Measurements from ENCODE around the gene POU2AF1.

The POU2AF1 gene

DNA sequence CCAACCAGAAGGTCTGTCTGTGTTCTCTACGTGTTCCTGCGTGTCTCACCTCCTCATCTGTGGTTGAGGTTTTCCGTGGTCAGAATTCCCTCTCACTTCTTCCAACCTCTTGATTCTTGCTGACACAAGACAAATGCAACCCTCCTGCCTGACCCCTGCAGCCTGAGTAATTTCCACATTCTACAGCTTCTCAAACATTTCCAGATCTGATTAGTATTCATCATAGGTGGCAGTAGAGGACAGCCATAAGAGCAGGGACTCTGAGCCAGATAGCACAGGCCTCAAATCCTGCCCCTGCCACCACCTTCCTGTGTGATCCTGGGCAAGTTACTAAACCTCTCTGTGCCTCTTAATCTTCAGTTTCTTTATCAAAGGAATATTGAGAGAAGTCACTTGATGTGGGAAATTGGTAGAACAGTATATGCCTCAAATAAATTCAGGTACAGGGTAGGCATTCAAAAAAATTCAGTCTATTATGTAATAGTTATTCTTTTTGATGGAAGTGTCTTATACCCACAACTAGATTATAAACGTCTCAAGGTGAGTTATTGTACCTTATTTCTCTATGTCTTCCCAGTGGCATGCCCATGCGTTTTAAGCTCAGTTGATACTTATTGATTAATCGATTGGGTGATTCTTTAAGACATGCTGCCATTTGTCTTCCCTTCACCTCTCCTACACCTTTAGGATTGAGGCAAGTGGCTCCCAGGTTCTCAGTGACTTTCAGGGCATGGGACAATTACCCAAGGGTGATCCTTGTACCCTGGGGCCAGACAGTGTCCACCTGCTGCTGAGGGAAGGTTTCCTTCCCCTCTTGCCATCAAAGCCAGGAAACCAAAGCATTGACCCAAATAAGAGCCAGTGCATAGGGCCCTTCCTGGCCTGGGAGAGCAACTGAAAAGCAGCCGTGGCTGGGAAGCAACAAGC is 19.6 kb downstream of the POU2AF1 start:
- no peak for DNase-seq

- DNase-seq = no peak
Measured at GRCh38 chr11:111358038-111359001, 20.8 kb downstream of the POU2AF1 start.

GRCh38 chr11:111357150-111358037 is 21.7 kb downstream of the POU2AF1 start:
- no peak for DNase-seq

- DNase-seq = no peak
Measured at GRCh38 chr11:111356660-111357048, 22.4 kb downstream of the POU2AF1 start.

GRCh38 chr11:111355956-111356659 is 23.0 kb downstream of the POU2AF1 start:
- no peak for DNase-seq

GRCh38 chr11:111355101-111355500 is 24.0 kb downstream of the POU2AF1 start:
- no peak for DNase-seq

- no peak for DNase-seq
Measured at GRCh38 chr11:111354601-111354891, 24.5 kb downstream of the POU2AF1 start.

DNA sequence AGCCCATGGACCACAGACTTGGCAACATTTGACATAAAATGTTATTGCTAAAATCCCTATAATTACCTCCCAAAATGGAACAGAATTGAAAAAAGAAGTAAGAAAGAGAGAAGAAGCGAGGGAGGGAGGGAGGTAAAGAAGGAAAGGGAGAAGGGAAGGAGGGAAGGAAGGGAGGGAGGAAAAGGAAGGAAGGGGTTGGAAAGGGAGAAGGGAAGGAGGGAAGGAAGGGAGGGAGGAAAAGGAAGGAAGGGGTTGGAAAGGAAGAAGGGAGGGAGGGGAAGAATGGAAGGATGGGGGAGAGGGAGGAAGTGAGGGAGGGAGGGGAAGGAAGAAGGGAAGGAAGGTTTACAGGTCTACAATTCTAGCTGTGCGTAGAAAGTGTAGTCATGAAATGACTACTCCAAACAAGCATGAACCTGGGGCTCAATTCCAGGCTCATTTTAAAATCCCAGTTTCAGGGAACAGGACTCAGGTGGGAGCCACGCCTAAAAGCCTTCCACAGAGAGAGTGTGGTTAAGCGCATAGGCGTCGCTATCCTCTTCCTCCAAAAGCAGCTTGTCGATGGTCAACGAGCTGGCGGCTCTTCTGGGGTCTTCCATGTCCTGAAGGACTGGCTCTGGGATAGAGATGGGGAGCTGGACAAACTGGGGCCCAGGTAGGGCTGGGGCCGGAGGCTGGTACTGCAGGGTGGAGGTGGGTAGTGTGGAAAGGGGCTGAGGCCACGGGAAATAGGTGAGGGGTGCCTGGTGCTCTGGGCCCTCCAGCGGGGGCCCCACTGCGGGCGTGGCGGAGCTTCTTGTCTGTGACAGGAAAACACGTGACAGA is 25.1 kb downstream of the POU2AF1 start:
- no peak for DNase-seq

DNA sequence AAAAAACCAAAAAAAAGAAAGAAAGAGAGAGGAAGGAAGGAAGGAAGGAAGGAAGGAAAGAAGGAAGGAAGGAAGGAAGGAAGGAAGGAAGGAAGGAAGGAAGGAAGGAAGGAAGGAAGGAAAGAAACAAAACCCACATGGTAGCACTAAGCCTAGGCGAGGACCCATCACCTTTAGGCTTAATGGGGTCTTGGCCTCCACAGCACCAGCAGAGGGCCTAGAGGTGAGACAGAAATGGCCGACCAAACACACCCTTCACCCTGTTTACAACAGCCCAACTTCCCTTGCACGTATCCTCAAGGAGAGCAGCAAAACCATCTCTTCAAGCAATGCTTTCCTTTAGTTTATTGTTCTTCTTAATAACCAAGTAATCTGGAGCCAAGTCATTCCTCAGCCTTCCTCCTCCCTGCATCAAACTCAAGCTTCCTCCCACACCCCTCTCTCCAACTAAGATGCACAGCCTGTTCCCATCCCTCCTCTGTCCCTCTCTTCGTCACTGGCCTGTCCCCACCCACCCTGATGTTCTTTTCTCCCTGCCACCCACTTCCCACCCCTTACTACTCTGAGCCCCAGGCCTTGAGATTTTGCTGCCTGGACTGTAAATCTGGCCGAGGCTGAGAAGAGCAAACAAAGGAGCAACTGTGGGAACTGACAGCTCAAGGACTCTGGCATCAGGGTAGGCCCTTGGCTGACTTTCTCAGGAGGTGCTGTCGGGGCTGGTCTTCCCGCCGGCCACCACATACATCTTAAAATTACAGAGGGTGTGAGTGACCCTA is 26.0 kb downstream of the POU2AF1 start:
- DNase-seq = no peak

DNA sequence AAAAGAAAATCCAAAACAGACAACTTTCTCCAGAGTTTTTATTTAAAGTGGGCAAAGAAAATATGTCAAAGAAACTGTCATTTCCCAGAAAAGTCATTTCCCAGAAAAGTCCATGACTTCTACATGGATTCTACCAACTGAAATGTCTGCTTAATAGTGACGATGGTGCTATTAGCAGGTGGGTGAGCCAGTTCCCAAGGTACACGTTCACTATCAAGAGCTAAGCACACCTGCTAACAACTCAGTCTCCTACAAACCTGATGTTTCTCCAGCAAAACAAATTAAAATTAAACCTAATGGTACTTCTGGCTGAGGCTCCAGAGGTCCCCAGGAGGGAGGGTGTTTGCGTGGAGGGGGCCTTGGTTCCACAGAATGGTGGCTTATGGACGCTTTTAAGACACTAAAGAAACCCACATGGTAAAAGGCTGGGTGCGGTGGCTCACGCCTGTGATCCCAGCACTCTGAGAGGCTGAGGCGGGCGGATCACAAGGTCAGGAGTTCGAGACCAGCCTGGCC is 26.8 kb downstream of the POU2AF1 start:
- no peak for DNase-seq

- no peak for DNase-seq
Measured at GRCh38 chr11:111351374-111352055, 27.6 kb downstream of the POU2AF1 start.

DNA sequence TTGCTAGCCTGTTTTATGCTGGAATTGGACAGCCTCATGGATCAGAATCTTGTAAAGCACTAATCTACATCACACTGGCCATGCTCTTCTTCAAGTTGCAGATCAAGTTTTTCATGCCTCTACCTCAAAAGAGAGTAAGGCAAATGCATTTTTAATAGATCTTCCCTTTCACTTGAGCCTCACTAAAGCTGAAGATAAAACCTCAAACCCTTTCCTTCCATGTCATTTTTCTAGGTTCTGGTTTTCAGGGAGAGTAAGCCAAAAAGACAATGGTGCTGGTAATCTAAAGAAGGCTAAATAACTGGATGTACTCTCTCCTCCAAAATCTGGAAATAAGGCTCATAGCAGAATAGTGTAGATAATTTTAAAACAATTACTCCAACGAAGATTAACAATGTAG is 28.3 kb downstream of the POU2AF1 start:
- no peak for DNase-seq

DNA sequence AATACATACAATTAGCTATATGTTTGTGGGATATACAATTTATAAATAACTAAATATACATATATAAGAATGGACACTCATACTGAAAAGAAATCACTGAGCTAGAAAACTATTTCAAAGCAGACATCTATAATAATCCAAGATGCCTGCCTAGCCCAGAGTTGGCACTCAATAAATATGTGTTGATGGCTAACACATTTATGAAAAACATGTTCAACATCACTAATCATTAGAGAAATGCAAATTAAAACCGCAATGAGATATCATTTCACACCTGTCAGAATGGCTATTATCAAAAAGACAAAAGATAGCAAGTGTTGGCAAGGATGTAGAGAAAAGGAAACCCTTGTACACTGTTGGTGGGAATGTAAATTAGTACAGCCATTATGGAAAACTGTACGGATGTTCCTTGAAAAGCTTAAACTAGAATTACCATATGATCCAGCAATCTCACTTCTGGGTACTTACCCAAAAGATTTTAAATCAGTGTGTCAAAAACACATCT is 29.8 kb downstream of the POU2AF1 start:
- no peak for DNase-seq

DNA sequence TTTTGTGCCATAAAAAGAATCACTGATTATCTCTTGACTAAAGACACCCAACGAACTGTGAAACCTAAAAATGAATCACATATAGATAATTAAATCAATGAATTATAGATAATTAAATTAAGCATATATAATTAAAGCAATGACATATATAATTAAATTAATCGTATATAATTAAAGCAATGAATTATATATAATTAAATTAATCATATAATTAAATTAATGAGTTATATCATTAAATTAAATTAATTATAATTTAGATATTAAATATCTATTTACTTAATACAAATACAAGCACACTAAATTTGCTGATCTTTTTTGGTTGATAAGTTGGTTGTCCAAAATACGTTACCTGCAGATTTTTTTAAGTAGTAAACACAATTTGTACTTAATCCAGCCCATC is 30.9 kb downstream of the POU2AF1 start:
- no peak for DNase-seq

DNA sequence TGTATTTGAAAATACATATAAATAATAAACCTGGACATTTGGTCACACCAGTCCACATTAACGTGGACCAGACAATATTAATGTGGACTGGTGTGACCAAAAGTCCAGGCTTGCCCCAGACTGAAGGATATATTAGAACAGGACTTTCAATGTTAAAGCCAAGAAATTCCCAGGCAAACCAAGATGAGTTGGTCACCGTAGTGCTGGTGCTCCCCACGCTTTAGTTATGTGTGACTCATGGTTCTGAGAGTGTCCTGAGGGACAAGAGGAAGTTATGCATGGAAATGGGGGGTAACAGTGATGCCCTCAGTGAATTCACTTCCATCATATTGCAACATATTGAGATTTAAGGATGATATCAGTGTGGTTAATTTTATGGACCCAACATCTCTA is 31.4 kb downstream of the POU2AF1 start:
- no peak for DNase-seq

- DNase-seq = no peak
Measured at GRCh38 chr11:111347002-111347722, 31.9 kb downstream of the POU2AF1 start.

GRCh38 chr11:111344032-111344431 is 35.0 kb downstream of the POU2AF1 start:
- no peak for DNase-seq

- no peak for DNase-seq
Measured at GRCh38 chr11:111342329-111342728, 36.7 kb downstream of the POU2AF1 start.
